Suppressor macrophage treated with lipopolysaccharide for 4 hours (primary cell): Measurements from ENCODE around the gene CCT3.

ENCODE experiments used
- DNase-seq: peaks from one replicate; pipeline ENCODE4 v3.0.0-alpha.2; 2020

Gene CCT3

DNA sequence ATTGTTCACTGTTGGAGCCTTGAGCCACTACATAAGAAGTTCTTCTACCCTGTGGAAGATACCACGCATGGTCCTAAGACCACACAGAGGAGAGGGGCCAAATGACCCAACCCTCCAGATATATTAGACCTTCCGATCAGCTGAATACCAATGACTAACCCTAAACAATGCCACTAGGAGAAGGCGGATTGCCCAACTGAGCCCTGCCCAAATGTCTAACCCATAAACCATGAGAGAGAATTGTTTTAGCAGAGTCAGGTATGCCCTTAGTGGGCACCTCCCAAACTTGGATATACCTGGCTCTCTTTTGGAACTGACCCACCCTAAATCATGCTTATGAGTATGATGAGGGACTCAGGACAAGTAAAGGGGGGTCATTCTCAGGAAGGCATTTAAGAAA is 67.8 kb downstream of the CCT3 start:
- no peak for DNase-seq

DNA sequence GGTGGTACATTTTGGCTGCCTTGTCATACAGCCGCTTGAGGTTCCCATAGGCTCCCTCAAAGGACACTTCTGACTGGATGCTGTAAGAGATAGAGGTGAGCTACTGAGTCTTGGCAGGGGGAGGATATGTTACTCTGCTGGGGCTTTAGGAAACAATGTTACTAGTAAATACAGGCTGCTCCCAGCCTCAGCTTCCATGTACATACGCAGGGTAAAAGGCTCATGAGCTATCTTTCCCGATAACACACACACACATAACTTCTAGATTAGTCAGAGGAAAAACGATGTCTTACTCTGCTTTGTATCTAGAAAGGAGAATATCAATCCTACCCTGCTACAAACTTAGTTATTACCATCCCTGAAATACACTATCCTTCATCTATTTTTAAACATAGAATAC is 69.8 kb downstream of the CCT3 start:
- no peak for DNase-seq

GRCh38 chr1:156266051-156266450 is 72.0 kb downstream of the CCT3 start:
- no peak for DNase-seq

- no peak for DNase-seq
These were observed 74.8 kb downstream of the CCT3 start for GRCh38 chr1:156263288-156263655.

GRCh38 chr1:156262461-156263287 is 75.4 kb downstream of the CCT3 start:
- DNase-seq: no peak

DNA sequence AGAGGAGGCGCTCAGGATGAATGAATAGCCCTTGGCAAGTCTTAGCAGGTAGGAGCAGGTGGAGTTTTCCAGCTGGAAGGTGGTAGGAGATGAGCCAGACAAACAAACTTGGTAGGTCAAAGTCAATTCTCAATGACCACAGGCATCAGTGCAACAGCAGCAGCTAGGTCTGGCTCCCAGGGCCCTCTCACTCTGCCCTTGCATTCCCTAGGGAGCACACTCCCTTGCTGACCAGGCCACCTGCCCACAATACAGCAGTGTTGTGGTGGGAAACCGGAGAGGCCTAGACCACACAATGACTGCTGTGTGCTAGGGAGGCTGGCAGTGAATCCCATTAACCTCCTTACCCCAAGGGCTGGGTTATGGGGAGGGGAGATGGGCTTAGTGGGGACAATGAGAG is 77.2 kb downstream of the CCT3 start:
- DNase-seq: no peak

GRCh38 chr1:156259805-156260204 is 78.3 kb downstream of the CCT3 start:
- no peak for DNase-seq
